ENCODE measurements around the gene HJURP.

- TF ChIP-seq POLR2A (IDR thresholded peaks at IDR 0.05), result no peak
- no peak for TF ChIP-seq CTCF (IDR thresholded peaks at IDR 0.05)
These were observed 15.4 kb downstream of the HJURP start for GRCh38 chr2:233838726-233839446.
